T-helper 1 cell treated with Interleukin-12 subunit alpha and Interleukin-12 subunit beta and Interleukin-4 antibody, amounts not matched to agents 30 ng/mL and 1 ng/mL, for 36 hours (primary cell): ENCODE data around the gene KCNH1. TPM values are rescaled to one million over a fixed set of nuclear protein-coding genes. Genes with fewer than 3 reads are reported as not detected.

Experiments
- intact Hi-C: fragments of 100-400 bp; cut with micrococcal nuclease; formaldehyde crosslinking; loops from one replicate; pipeline ENCODE4 v1.15.1; 2024
- total RNA-seq: library from RNA; stranded (reverse); gene quantifications from 2 replicates; pipeline ENCODE4 v1.2.3, GENCODE V29; 2022

The KCNH1 gene
- total RNA-seq, 1 donor from 2014 or later: not detected

DNA sequence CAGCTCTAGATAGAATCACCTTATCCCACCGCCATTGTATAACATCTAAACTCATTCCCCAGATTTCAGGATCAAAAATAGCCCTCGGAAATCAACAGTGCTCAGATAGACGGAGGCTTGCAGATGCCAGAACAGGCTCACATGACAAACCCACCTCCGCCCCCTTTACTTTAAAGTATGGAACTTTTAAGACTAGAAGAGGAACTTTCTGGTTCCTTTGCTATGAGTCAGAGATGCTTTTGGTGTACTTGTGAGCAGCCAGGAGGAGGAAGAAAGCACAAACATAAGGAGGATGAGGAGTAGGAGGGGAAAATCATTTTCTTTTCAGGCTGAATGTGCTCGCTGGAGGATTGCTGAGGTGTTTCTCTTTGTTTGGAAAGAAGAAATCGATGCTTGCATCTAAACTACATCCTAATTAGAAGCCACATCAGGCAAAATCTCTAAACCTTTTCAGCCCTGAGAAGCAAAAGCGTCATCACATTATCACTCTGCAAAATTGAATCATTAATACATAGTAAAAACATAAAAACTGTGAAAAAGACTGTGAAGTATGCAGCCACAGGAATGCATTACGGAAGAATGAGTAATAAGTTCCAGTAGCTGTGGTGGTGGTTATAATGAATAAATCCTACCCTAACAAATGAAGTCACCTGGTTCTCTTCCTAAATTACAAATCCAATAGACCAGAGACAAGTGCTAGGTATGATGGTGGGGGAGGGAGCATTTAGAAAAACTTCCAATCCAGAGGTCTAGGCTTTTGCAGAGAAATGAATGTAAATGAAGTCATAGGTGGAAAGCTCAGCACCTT lies 251.3 kb downstream of the KCNH1 start:
- intact Hi-C loops: no loop called here

DNA sequence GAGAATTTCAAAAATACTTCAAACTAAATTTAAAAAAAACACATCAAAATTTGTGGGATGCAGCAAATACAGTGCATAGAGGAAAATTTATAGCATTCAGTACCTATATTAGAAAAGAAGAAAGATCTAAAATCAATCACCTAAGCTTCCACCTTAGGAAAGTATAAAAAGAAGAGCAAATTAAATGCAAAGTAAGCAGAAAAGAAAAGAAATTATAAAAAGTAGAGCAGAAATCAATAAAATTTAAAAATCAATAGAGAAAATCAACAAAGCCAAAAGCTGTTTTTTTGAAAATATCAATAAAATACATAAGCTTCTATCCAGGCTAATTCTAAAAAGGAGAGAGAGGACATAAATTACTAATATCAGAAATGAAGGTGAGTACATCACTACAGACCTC lies 255.4 kb downstream of the KCNH1 start:
- intact Hi-C loops: no loop called here

DNA sequence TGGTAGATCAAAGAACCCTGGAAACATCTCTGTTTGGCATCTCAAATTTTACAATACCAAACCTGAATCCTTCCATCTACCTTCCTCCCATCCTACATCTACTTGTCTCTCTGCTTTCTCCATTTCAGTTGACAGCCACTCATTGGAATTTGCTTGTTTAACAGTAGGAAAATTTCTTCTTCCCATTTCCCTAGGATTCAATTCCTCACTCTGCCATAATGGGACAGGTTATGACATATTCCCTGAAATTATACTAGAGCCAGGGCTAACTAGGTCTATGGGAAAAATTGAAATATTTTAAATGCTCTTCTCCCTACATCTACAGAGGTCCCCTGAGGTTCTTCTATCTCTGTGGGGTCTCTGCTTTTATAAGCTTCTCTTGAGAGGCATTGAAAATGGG lies 257.7 kb downstream of the KCNH1 start:
- intact Hi-C loops: no loop called here

DNA sequence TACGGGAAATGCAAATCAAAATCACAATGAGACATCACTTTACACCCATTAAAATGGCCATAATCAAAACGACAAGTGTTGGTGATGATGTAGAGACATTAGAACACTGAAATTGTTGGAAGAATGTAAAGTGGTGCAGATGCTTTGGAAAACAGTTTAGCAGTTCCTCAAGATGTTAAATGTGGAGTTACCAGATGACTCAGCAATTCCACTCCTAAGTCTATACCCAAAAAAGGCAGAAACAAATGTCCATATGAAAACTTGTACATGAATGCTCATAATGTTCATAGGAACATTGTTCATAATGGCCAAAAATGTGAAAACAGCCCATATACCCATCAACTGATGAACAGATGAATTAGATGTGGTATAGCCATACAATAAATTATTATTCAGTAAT lies 267.4 kb downstream of the KCNH1 start:
- intact Hi-C loops: no loop called here

DNA sequence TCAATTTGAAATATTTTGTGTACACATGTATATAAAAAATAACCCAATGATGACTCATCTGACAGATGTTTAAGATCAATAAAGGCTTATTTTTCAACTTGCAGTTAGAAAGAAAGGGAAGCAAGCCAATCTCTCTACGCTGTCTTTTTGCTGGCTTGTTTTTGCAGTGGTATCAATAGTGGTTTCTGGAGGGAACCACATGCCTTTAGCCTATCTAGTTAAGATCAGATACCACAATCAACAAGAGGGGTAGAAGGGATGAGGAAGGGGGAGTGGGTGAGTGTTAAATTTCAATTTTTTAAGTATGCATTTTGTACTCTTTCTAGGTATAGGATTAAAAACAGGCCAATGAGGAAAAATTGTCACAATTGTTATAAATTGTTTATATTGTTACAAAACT lies 276.2 kb downstream of the KCNH1 start:
- intact Hi-C loops: no loop called here

DNA sequence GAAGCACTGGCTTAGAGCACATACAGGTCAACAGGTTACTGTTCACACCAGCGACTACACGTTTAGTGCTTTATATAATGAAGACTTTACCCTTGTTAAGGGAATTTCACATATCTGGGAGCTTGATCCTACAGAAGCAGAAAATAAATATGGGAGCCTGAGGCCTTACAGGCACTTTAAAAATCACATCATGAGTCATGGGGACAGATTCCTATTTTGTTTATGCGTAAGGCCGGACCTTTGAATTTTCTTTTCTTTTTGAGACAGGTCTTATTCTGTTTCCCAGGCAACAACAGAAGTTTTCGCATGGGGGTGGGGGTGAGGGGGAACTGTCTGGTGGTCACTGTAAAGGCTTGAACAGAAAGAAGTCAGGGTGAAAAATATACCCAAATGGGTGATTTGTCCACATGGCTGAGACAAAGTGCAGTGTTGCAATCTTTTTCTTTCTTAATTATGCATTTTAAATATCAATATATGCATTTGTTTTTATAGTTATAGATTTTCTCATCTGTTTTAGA lies 276.7 kb downstream of the KCNH1 start:
- intact Hi-C loops: no loop called here

DNA sequence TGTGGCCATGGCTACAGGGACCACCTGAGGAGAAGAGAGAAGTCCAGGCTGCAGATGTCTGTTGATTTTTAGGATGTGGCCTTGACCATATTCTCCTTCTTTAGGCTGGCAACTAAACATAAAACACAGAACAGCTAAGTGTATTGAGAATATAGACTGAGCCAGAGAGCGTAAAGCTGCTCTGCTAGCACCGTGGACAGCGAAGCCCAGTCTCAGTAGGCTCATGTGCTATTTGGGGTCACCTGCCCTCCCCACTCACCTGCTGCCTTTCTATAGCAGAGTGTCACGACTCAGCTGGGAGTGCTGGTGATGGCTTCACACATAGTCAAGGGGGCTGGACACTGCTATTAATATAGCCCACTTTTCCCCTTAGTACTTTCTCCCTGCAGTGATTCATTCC lies 278.5 kb downstream of the KCNH1 start:
- intact Hi-C loops: no loop called here

DNA sequence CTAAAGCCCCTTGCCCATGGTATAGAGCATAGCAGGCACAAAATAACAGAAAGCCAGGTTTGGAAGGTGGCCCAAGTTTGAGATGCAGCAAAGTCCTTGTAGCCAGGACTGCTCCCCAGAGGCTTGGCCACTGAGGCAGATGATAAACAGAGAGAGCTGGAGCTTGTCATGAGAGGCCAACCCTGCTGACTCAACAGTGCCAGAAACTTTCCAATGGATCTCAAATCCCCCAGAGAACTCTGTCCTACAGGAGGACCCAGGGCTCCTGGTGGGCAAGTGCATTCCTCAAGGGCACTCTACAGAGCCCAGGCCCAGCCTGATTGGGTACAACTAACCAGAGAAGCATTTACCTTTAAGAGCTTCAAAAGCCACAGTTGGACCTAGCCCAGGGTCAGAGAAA lies 280.7 kb downstream of the KCNH1 start:
- intact Hi-C loops: no loop called here

DNA sequence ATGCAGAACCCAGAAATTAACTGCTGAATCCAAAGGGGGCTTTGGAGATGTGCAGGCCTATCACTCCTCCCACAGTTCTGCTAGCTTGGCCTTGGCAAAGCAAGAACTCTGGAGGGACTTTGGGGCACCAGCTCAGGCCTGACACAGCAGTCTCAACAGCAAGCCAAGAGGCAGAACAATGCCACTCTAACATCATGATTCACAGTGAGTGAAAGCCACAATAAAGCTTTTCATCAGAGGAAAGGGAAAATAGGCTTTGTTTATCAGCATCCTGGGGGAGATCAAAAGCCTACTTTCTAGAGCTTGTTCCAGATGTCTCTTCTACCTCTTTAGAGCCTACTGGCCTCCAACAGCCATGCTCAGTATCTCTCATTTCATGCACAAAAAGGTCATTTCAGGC lies 283.4 kb downstream of the KCNH1 start:
- intact Hi-C loops: no loop called here

DNA sequence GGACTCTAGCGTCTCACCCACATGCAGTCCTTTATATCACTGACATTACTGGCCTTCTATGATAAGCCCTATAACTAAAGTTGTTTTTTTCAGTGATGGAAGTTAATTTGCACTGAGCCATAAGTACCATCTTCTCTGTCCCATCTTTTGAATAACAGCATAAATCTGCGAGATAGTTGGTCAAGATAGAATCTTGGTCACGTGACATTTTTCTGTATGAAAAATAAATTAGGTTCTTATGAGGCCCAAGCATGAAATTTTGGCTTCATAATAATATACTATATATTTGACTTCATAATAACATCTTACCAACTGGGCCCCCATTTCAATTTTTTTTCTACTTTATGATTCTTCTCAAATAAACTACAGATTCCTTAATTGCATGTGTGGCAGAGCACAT lies 285.5 kb downstream of the KCNH1 start:
- intact Hi-C loops: no loop called here

DNA sequence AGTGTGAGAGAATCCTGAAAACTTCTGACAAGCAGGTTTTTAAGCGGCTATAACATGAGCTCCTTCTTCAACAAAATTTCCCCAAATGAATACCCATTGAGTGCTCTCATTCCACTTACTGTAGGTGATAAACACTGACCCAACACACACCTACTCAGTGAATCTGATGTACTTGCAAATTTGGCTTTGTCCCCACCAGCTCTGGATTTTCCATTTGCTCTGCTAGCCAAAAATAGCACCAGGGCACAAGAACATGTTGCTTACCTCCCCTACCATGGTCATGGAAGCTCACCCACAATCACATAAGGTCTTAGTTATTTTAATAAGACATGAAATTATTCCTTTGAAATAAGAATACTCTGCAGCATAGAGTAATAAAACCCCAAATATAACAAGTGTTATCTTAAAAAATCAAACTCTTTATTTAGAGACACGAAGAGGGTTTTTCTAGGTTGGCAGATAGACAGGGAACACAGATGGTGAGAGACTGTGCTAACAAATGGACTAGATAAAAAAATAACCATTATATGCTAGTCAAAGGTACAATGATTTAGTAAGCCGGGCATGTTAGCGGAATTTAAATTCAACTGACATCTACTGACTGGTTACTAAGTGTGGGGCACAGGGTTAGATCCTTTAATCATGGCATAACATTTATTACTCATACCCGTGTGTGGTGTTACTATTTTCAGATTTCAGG lies 291.9 kb downstream of the KCNH1 start:
- intact Hi-C loops: no loop called here

DNA sequence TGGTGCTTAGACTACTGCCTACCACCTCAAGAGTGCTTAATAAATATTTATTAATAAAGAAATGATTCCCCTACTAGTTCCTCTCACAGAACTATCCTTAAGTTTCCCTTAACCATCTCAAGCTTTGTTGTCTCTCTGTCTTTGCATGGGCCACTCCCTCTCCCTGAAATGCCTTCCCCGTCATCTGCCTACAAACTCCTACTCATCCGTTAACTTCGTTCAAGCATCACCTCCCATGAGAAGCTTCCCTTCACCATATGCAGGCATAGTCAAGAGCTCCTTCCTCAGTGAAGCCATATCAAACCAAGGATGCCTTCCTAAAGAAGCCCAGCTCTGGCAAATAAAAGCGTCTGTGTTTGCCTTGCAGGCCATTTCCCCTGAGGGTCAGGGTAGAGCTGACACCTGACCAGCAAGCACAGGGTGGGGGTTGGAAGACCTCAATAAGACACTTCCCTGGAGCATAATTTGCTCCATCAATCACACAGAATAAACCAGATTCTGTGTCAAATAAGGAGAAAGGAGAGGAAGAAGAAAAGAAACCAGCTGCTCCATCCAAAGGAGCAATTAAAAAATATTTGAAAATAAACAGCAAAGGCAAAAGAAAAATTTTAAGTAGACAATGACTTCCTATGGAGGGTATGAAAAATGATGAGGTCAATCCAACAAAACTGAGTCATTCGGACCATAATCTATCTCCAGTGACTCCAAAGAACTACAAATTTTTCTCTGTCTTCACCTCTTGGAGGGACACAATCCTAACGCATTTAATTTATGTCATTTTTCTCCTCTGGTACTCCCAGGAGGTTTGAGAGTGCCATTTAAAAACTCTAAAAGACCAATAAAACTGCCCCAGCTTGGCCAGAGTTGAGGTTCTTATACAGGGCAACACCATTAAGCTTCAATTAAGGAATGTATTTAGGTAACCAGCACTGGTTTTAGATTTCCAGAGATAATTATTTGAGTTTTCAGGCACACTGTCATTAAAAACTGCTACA lies 303.6 kb downstream of the KCNH1 start:
- intact Hi-C loops: no loop called here

DNA sequence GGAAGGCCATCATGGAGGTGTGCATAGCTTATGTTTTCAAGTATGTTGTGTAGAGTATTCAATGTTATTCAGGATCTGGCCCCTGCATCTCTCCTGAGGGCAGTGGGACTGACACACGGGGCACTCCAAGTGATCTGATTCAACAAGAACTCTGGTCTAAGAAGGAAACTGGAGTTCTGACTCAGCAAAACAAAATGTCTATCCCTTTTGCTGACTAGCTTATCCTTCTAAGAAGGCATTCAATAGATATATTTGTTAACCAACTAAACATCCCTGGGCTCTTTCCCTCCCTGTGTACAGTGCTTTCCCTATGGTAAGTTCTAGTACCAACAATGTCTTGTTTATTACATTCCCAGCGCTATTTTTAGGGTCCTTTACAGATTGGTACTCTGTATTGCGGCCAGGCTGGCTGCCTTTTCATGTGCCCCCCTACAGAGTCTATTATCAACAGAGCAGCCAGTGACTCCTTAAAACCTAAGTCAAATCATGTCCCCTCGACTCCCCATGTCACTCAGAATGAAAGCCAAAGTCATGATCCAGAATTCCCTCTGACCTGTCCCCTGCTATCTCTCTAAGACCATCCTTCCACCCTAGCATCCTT lies 304.9 kb downstream of the KCNH1 start:
- intact Hi-C loops: no loop called here

DNA sequence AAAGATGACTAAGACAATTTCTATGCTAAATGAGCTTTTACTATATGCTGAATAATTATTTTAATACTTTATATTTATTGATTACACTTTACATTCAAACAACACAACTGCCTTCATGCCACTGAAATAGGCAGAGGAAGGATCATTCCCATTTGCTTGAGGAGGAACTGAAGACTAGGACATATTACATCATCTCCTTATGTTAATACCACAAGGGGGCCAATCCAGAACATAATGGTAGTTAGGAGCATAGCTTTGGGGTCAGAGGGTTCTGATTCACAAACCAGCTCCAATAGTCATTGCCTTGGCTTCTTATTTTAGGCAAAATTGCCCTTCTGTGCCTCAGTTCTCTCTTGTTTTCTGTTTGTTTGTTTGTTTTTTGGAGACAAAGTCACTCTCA lies 306.5 kb downstream of the KCNH1 start:
- intact Hi-C loops: no loop called here

DNA sequence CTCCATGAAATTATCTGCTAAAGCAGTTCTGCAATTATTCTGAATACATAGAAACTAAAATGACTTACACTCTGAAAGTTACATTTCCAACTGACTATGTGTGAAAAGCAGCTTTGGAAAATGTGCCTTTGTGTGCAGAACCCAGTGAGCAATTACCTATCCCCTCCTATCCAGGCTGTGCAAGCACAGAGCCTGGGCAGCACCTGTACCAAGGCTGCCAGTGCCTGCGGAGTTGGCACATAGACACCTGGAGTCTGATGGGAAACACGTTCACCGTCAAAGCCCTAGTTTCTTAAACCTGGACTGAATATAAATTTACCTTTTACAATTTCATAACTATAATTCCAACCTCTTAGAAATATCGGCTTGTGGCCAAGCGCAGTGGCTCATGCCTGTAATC lies 307.3 kb downstream of the KCNH1 start:
- intact Hi-C loops: no loop called here

DNA sequence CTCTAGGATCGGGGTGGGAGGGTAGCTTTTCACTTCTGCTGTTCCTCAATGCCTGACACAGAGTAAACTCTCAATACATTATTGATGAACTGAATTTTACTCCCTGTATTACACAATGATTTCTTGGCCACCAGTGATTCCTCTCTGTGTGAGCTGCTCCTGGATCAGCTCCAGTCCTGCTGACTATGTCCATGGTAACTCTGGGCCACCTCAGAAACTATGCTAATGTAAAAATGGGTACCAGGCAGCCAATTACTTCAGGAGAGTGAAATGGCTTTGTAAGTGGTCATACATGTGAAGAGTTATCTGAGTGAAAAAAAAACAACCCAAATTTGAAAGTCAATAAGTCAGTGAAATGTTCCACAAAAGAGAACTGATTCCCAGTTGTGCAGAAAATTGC lies 311.0 kb downstream of the KCNH1 start:
- intact Hi-C loops: no loop called here

DNA sequence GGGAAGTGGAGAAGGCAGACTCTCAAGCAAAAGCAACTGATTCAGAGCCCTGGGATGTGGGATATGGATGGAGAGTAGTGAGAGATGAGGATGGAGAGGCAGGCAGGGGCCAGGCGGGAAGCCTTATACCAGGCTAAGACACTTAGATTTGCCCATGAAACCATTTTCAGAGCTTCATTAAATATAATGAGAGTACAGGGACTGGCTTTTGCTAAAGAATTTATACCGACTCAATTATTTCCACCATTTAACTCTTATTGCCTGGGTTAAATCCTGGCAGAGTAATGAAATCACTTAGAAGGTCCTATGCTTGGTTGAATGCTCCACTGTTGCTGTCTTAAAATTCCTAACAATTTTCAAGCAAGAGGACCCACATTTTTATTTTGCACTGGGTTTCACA lies 311.7 kb downstream of the KCNH1 start:
- intact Hi-C loops: no loop called here

DNA sequence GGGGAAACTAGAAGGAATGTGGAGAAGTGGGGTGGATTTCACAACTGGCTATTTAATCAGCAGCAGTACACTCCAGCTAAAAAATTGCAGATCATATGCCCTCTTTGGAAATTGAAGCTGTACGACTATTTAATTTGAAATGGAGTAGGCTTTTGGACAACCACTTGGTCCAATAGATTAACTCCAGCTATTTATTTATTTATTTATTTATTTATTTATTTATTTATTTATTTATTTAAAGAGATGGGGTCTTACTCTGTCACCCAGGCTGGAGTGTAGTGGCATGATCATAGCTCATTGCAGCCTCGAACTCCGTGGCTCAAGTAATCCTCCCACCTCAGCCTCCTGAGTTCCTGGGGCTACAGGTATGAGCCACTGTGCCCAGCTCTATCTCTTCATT lies 312.3 kb downstream of the KCNH1 start:
- intact Hi-C loops: no loop called here

DNA sequence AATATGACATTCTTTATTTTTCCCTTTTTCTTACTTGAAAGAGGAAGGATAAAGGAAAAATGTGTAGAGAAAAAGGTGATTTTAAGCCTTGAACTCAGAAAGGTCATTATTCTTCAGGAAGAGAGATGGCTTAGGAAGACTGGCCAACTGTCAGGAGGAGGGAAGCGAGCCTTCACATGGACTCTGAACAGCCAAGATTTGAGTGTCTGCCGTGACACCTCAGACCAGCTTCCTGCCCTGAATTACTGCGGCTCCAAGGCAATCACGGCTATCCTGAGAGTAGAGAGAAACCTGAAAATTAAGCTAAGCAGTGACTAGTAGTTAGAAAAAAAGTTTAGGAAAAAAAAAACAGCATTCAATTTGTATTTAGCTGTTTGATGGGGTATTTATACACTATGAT lies 314.7 kb downstream of the KCNH1 start:
- intact Hi-C loops: no loop called here

DNA sequence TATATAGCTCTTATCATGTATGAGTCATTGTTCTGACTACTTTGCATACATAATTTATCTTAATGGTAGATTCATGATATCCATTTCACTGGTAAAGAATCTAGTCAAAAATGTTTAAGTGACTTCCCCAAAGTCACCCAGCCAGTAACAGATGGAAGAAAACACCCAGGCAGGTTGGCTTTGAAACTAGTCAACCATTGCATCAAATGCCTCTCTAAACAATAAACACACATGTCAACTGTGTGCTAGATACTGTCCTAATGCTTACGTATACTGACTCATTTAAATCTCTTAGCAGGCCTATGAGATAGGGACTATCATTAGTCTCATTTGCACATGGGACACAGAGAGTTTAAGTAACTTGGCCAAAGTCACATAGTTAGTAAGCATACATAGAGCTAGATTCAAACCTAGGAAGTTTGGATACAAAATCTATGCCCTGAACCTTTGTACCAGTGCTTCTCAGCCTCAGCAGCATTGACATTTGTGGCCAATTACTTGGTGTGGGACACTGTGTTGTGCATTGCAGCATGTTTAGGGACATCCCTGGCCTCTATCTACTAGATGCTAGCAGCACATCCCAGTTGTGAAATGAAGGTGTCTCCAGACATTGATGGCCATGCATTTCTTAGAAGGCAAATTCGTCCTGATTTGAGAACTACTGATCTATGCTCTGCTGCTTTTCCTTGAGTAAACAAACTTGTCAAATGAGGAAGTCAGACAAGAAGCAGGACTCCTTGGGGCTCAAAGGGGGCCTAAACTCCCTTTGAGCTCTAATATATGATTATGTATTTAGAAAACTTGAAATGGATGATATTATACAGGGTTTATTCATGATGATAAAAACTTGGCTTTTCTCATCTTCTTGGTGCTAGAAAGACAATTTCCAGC lies 316.3 kb downstream of the KCNH1 start:
- intact Hi-C loops: no loop called here
